ENCODE measurements around the gene KRT79. TPM values are rescaled to one million over a fixed set of nuclear protein-coding genes. Genes with fewer than 3 reads are reported as not detected.

Gene KRT79
- total and polyA plus RNA-seq, 2 of the 8 experiments (the other 6 are each of a cell fraction or from before 2014, with no cell fraction given): not detected

- TF ChIP-seq CTCF (IDR thresholded peaks at IDR 0.05; ENCODE audit: control extremely low read depth in 1 of 3, insufficient read depth in 1 of 3, low read depth in 1 of 3, low read length in 3 of 3) (no peak), BACH1 (IDR thresholded peaks at IDR 0.05; ENCODE audit: low read length) (no peak)
Observed at GRCh38 chr12:52846356-52846970, 12.4 kb upstream of the KRT79 start (continued).

Data from H1 (cell line).